ENCODE measurements around the gene MYF6.

Gene MYF6

GRCh38 chr12:80754274-80754673, 46.8 kb downstream of the MYF6 start:
- H3K27me3 ChIP-seq (ENCODE audit: control insufficient read depth in 1 of 2, insufficient read depth in 2 of 2, low read length in 2 of 2) = no peaks in the 10 kb centered on the region
- H3K4me3 ChIP-seq (ENCODE audit: low read length in 2 of 2) = no peak overlapping the region
- H3K4me1 ChIP-seq (ENCODE audit: control insufficient read depth, insufficient read depth, low read length) = no peaks in the 10 kb centered on the region
- no peak overlapping the region for H3K9ac ChIP-seq (ENCODE audit: low read length in 2 of 2)
- no peaks in the 10 kb centered on the region for H3K9me3 ChIP-seq (ENCODE audit: control insufficient read depth in 2 of 2, low read length in 2 of 2)
- no peak overlapping the region for H3K27ac ChIP-seq (ENCODE audit: low read length)
- H3K36me3 ChIP-seq (ENCODE audit: control insufficient read depth in 2 of 2, insufficient read depth in 2 of 2, low read length in 2 of 2) = no peaks in the 10 kb centered on the region

GRCh38 chr12:80756875-80757274, 49.4 kb downstream of the MYF6 start:
- no peak overlapping the region for H3K4me3 ChIP-seq (ENCODE audit: low read length in 2 of 2)
- H3K9ac ChIP-seq (ENCODE audit: low read length in 2 of 2) = no peak overlapping the region
- H3K4me1 ChIP-seq (ENCODE audit: control insufficient read depth, insufficient read depth, low read length) = no peaks in the 10 kb centered on the region

More at GRCh38 chr12:80756875-80757274, 49.4 kb downstream of the MYF6 start:
- Histone ChIP-seq H3K9me3 (ENCODE audit: control insufficient read depth in 2 of 2, low read length in 2 of 2) (no peaks in the 10 kb centered on the region), H3K27ac (ENCODE audit: low read length) (no peak overlapping the region), H3K36me3 (ENCODE audit: control insufficient read depth in 2 of 2, insufficient read depth in 2 of 2, low read length in 2 of 2) (no peaks in the 10 kb centered on the region), H3K27me3 (ENCODE audit: control insufficient read depth in 1 of 2, insufficient read depth in 2 of 2, low read length in 2 of 2) (no peaks in the 10 kb centered on the region)
